Type B pancreatic cell (in vitro differentiated cells): ENCODE data around the gene ZNF277. TPM values are rescaled to one million over a fixed set of nuclear protein-coding genes. Genes with fewer than 3 reads are reported as not detected.

ENCODE experiments used
- DNase-seq: peaks from one replicate; pipeline ENCODE4 v3.0.0; 2021; ENCODE audit warnings: mixed read lengths; ENCODE audit not compliant: unreplicated experiment; ENCODE audit errors: extremely low spot score
- H3K27ac Mint-ChIP-seq: 2 replicates; pipeline ENCODE4 v1.8.0; 2021; ENCODE audit warnings: mild to moderate bottlenecking, mixed read lengths
- H3K27me3 Mint-ChIP-seq: 2 replicates; pipeline ENCODE4 v1.8.0; 2021; ENCODE audit warnings: mixed read lengths
- H3K36me3 Mint-ChIP-seq: 2 replicates; pipeline ENCODE4 v1.8.0; 2021; ENCODE audit warnings: mixed read lengths
- H3K4me1 Mint-ChIP-seq: one replicate; pipeline ENCODE4 v1.8.0; 2021; ENCODE audit warnings: mixed read lengths; ENCODE audit not compliant: unreplicated experiment
- H3K4me3 Mint-ChIP-seq: 2 replicates; pipeline ENCODE4 v1.8.0; 2021; ENCODE audit warnings: mild to moderate bottlenecking, mixed read lengths
- H3K9me3 Mint-ChIP-seq: 2 replicates; pipeline ENCODE4 v1.8.0; 2021; ENCODE audit warnings: mixed read lengths
- total RNA-seq: library from RNA; stranded (reverse); gene quantifications from 2 replicates; pipeline ENCODE4 v1.2.1, GENCODE V29; 2021; ENCODE audit warnings: low replicate concordance
- TF ChIP-seq, protein P1 (sequence below): fragments of 200-600 bp; sonication (generic); conservative IDR thresholded peaks from 2 replicates; pipeline ENCODE4 v1.5.0; 2021; ENCODE audit warnings: antibody characterized with exemption, mild to moderate bottlenecking

The ZNF277 gene
- total RNA-seq, 1 donor from 2014 or later = 21.4 TPM

DNA sequence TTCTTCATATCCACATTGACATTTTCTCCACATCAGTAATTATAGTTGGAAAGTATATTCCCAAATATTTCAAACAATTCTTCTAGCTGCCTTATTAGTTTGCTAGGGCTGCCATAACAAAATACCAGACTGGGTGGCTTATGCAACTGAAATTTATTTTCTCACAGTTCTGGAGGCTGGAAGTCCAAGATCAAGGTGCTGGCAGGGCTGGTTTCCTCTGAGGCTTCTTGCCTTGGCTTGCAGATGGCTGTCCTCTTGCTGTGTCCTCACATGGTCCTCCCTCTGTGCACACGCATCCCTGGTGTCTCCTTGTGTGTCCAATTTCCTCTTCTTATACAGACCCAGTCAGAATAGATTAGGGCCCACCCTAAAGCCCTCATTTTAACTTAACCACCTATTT, 34.8 kb upstream of the ZNF277 start:
- no peak overlapping the region for H3K27ac Mint-ChIP-seq
- no peak overlapping the region for H3K4me3 Mint-ChIP-seq
- no peaks in the 10 kb centered on the region for H3K9me3 Mint-ChIP-seq
- TF ChIP-seq, protein P1, sequence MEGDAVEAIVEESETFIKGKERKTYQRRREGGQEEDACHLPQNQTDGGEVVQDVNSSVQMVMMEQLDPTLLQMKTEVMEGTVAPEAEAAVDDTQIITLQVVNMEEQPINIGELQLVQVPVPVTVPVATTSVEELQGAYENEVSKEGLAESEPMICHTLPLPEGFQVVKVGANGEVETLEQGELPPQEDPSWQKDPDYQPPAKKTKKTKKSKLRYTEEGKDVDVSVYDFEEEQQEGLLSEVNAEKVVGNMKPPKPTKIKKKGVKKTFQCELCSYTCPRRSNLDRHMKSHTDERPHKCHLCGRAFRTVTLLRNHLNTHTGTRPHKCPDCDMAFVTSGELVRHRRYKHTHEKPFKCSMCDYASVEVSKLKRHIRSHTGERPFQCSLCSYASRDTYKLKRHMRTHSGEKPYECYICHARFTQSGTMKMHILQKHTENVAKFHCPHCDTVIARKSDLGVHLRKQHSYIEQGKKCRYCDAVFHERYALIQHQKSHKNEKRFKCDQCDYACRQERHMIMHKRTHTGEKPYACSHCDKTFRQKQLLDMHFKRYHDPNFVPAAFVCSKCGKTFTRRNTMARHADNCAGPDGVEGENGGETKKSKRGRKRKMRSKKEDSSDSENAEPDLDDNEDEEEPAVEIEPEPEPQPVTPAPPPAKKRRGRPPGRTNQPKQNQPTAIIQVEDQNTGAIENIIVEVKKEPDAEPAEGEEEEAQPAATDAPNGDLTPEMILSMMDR = no peak
- H3K27me3 Mint-ChIP-seq = no peaks in the 10 kb centered on the region
- H3K36me3 Mint-ChIP-seq = peaks cover 5% of the 10 kb centered on the region
- no peak for DNase-seq
- H3K4me1 Mint-ChIP-seq = peaks cover 20% of the 10 kb centered on the region

GRCh38 chr7:112172870-112173567, 33.5 kb upstream of the ZNF277 start:
- Mint-ChIP-seq H3K36me3 (peaks cover 5% of the 10 kb centered on the region), H3K4me1 (peaks cover 20% of the 10 kb centered on the region), H3K27ac (no peak overlapping the region), H3K27me3 (peaks cover 4% of the 10 kb centered on the region), H3K9me3 (no peaks in the 10 kb centered on the region), H3K4me3 (no peak overlapping the region)
- no peak for DNase-seq
- TF ChIP-seq, protein P1 = no peak

- DNase-seq = no peak
- no peak overlapping the region for H3K27ac Mint-ChIP-seq
- peaks cover 5% of the 10 kb centered on the region for H3K27me3 Mint-ChIP-seq
- TF ChIP-seq, protein P1 = no peak
- H3K4me1 Mint-ChIP-seq = peaks cover 20% of the 10 kb centered on the region
- H3K4me3 Mint-ChIP-seq = no peak overlapping the region
- no peaks in the 10 kb centered on the region for H3K9me3 Mint-ChIP-seq
- H3K36me3 Mint-ChIP-seq = peaks cover 5% of the 10 kb centered on the region
Observed at GRCh38 chr7:112173568-112173905, 33.0 kb upstream of the ZNF277 start.

- Mint-ChIP-seq H3K27me3 (peaks cover 5% of the 10 kb centered on the region), H3K4me3 (no peak overlapping the region), H3K4me1 (peaks cover 20% of the 10 kb centered on the region), H3K9me3 (no peaks in the 10 kb centered on the region), H3K36me3 (peaks cover 5% of the 10 kb centered on the region), H3K27ac (no peak overlapping the region)
- DNase-seq = no peak
- TF ChIP-seq, protein P1 = no peak
Observed at GRCh38 chr7:112174192-112174591, 32.3 kb upstream of the ZNF277 start.

- Mint-ChIP-seq H3K4me3 (no peak overlapping the region), H3K27me3 (peaks cover 5% of the 10 kb centered on the region), H3K4me1 (peaks cover 20% of the 10 kb centered on the region), H3K9me3 (no peaks in the 10 kb centered on the region), H3K27ac (no peak overlapping the region), H3K36me3 (peaks cover 8% of the 10 kb centered on the region)
- TF ChIP-seq, protein P1 = no peak
- DNase-seq = no peak
Observed at GRCh38 chr7:112176241-112176640, 30.3 kb upstream of the ZNF277 start.
